Neuronal stem cell (in vitro differentiated cells): ENCODE data around the gene NFIB.

Experiments used
- DNase-seq: peaks from one replicate; pipeline ENCODE4 v3.0.0-alpha.2; 2013; ENCODE audit warnings: low spot score
- H2AFZ ChIP-seq: one replicate; pipeline ENCODE4 v1.6.1; 2013; ENCODE audit warnings: mild to moderate bottlenecking, low read length, inconsistent platforms
- H2AK5ac ChIP-seq: 2 replicates; pipeline ENCODE4 v1.6.1; 2013; ENCODE audit warnings: low read depth, mild to moderate bottlenecking, inconsistent platforms, low read length, moderate library complexity, mixed read lengths
- H2BK120ac ChIP-seq: 2 replicates; pipeline ENCODE4 v1.6.1; 2013; ENCODE audit warnings: low read depth, mild to moderate bottlenecking, inconsistent platforms, low read length, moderate library complexity, mixed read lengths
- H2BK12ac ChIP-seq: one replicate; pipeline ENCODE4 v1.6.1; 2013; ENCODE audit warnings: low read length, inconsistent platforms
- H2BK15ac ChIP-seq: 2 replicates; pipeline ENCODE4 v1.6.1; 2013; ENCODE audit warnings: mild to moderate bottlenecking, low read length, inconsistent platforms, mixed read lengths
- H2BK5ac ChIP-seq: one replicate; pipeline ENCODE4 v1.6.1; 2013; ENCODE audit warnings: inconsistent platforms, mild to moderate bottlenecking, low read length, moderate library complexity
- H3K14ac ChIP-seq: one replicate; pipeline ENCODE4 v1.6.1; 2013; ENCODE audit warnings: low read length, inconsistent platforms
- H3K18ac ChIP-seq: 2 replicates; pipeline ENCODE4 v1.6.1; 2013; ENCODE audit warnings: low read length, inconsistent platforms
- H3K23ac ChIP-seq: 2 replicates; pipeline ENCODE4 v1.6.1; 2013; ENCODE audit warnings: low read depth, mild to moderate bottlenecking, mixed read lengths, low read length, inconsistent platforms; ENCODE audit not compliant: poor library complexity
- H3K27ac ChIP-seq: replicated peaks from 3 replicates; pipeline ENCODE4 v1.5.1; 2013; ENCODE audit warnings: low read length, inconsistent platforms
- H3K27me3 ChIP-seq, 3 experiments: 2 replicates each; pipeline ENCODE4 v1.6.1; 2013; ENCODE audit warnings: low read length in 3 of 3, mild to moderate bottlenecking in 2 of 3, inconsistent platforms in 1 of 3, low read depth in 1 of 3, mixed read lengths in 1 of 3, moderate library complexity in 1 of 3; ENCODE audit not compliant: control insufficient read depth in 3 of 3, insufficient read depth in 3 of 3
- H3K36me3 ChIP-seq, 2 donors: replicated peaks in 1 of 2; 2 replicates each; pipeline ENCODE4 v1.6.1; 2013; ENCODE audit warnings: low read length in 2 of 2; ENCODE audit not compliant: control insufficient read depth in 2 of 2, insufficient read depth in 2 of 2
- H3K4ac ChIP-seq: 2 replicates; pipeline ENCODE4 v1.6.1; 2013; ENCODE audit warnings: inconsistent platforms, mild to moderate bottlenecking, low read length, moderate library complexity
- H3K4me1 ChIP-seq, 2 donors: 1 replicate in 1 of 2; 2 replicates in 1 of 2; pipeline ENCODE4 v1.6.1; 2013; ENCODE audit warnings: low read length in 2 of 2, low read depth in 1 of 2; ENCODE audit not compliant: control insufficient read depth in 2 of 2, insufficient read depth in 1 of 2
- H3K4me2 ChIP-seq: one replicate; pipeline ENCODE4 v1.6.1; 2013; ENCODE audit warnings: mild to moderate bottlenecking, low read length, inconsistent platforms; ENCODE audit not compliant: insufficient read depth, poor library complexity, severe bottlenecking
- H3K4me3 ChIP-seq, 2 donors: 2 replicates each; pipeline ENCODE4 v1.5.1; 2013; ENCODE audit warnings: low read length in 2 of 2, mild to moderate bottlenecking in 2 of 2, inconsistent platforms in 1 of 2, moderate library complexity in 1 of 2
- H3K79me1 ChIP-seq: one replicate; pipeline ENCODE4 v1.6.1; 2013; ENCODE audit warnings: low read depth, mild to moderate bottlenecking, inconsistent platforms, low read length, moderate library complexity
- H3K9ac ChIP-seq: one replicate; pipeline ENCODE4 v1.6.1; 2013; ENCODE audit warnings: mild to moderate bottlenecking, low read depth, low read length, inconsistent platforms; ENCODE audit not compliant: poor library complexity
- H3K9me3 ChIP-seq, 2 donors: replicated peaks in 1 of 2; 2 replicates each; pipeline versions ENCODE3 to v1.6.1; 2013; ENCODE audit warnings: low read length in 2 of 2, mild to moderate bottlenecking in 2 of 2, inconsistent platforms in 1 of 2, low read depth in 1 of 2, mixed read lengths in 1 of 2, moderate library complexity in 1 of 2; ENCODE audit not compliant: control insufficient read depth in 2 of 2, insufficient read depth in 1 of 2
- H4K8ac ChIP-seq: one replicate; pipeline ENCODE4 v1.6.1; 2013; ENCODE audit warnings: low read depth, mild to moderate bottlenecking, inconsistent platforms, low read length, moderate library complexity
- H4K91ac ChIP-seq: one replicate; pipeline ENCODE4 v1.6.1; 2013; ENCODE audit warnings: low read length, low read depth, mild to moderate bottlenecking, inconsistent platforms; ENCODE audit not compliant: poor library complexity
- WGBS, 2 donors: extraction: QIAGEN DNeasy Blood & Tissue Kit; methylation state at CpG; one replicate each; pipeline ENCODE4 v1.1.7; 2013; ENCODE audit warnings: missing lambda C conversion rate in 2 of 2, mixed read lengths in 1 of 2; ENCODE audit not compliant: insufficient read length in 2 of 2, insufficient replicate concordance in 1 of 2; ENCODE audit errors: extremely low coverage in 2 of 2; 5-methylcytosine and 5-hydroxymethylcytosine counted together

Gene NFIB

DNA sequence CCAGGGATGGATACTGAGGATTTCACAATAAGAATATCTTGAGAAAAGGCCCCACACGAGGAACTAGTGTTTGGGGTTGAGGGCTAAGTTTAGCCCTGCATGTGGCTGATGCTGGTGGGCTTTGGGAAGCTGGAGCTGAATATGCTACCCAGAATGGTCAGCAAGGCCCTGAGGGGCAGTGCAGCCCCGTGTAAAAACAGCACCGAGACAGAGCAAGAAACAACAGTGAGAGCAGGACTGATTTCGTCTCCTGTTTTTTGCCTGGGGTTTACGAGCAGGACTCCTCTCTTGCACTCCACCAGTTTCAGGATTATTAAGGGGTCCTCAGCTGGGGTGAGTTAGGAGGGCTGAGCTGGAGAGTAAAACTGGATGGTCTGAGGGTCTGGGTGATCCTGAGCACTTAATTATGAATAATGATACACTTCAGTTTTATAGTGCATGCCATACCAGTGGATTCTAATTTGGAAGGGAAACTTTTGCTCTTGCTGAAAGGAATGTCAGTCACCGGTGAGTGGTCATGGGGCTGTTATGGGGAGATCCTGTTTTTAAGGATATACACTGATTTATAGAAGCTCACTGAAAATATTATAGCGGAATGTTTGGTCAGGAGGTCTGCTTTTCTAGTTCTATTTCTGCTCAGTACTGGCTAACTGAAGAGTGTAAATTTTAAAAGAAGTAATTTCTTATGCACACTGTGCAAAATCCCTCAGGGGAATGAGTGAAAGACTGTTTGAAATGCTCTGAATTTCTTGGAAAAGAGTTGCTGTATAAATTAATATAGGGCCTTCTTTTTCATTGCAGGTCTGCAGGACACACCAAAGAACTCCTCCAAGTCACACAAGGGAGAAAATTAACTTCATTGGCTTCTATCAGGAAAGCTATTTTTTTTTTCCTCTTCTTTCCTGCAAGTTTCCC is 42.7 kb upstream of the NFIB start:
- Histone ChIP-seq H2AK5ac (no peak overlapping the region), H4K91ac (no peak overlapping the region), H2BK15ac (no peak overlapping the region), H3K27ac (no peak overlapping the region), H2AFZ (no peak overlapping the region), H3K9me3 (no peaks in the 10 kb centered on the region), H3K4ac (no peak overlapping the region), H2BK5ac (no peak overlapping the region), H3K4me1 (peaks cover 2 to 5% of the 10 kb centered on the region in 2 donors), H3K27me3 (peaks cover 0 to 24% (median 7%) of the 10 kb centered on the region in 3 experiments), H2BK120ac (no peak overlapping the region), H3K4me2 (no peak overlapping the region), H3K18ac (no peak overlapping the region), H3K36me3 (no peaks in the 10 kb centered on the region), H3K14ac (no peak overlapping the region), H3K23ac (no peak overlapping the region), H2BK12ac (no peak overlapping the region), H4K8ac (no peak overlapping the region), H3K9ac (no peak overlapping the region), H3K79me1 (no peaks in the 10 kb centered on the region), H3K4me3 (no peak overlapping the region)
- DNase-seq: no peak
- WGBS, 2 donors: no CpG with 5 or more reads among the region's 7 CpGs

DNA sequence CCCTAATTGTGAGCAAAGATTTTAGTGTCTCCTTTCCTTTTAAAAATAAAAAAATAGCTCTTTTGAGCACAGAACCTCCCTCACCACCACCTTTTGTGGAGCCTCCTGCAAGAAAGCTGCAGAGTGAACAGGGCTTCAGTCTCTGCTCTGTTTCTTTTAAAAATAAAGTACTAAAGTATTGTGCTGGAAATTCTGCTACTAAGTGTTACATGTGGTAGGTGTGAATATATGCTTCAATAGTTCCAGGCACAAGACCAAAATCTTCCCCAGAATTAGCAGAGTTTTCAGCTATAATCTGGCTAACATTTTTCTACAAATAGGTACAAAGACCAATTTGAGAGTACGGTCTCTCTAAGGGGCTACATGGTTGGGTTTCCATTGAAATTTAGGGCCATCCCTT is 40.3 kb upstream of the NFIB start:
- WGBS, 2 donors: no CpG with 5 or more reads among the region's 1 CpG
- H2AK5ac ChIP-seq: no peak overlapping the region
- H3K27ac ChIP-seq: no peak overlapping the region
- no peak overlapping the region for H3K9ac ChIP-seq
- H2BK15ac ChIP-seq: no peak overlapping the region
- H3K4me2 ChIP-seq: no peak overlapping the region
- H3K18ac ChIP-seq: no peak overlapping the region
- H3K9me3 ChIP-seq: peaks cover 0 to 7% of the 10 kb centered on the region in 2 donors
- no peak overlapping the region for H2BK12ac ChIP-seq
- peaks cover 5 to 14% of the 10 kb centered on the region in 2 donors for H3K4me1 ChIP-seq
- H2BK120ac ChIP-seq: no peak overlapping the region
- H3K14ac ChIP-seq: no peak overlapping the region
- H4K8ac ChIP-seq: no peak overlapping the region
- no peak overlapping the region for H2BK5ac ChIP-seq
- H4K91ac ChIP-seq: no peak overlapping the region
- H3K27me3 ChIP-seq: peaks cover 7 to 48% (median 30%) of the 10 kb centered on the region in 3 experiments
- no peaks in the 10 kb centered on the region for H3K79me1 ChIP-seq
- no peak overlapping the region for H2AFZ ChIP-seq
- no peak overlapping the region for H3K4me3 ChIP-seq
- no peak for DNase-seq
- no peak overlapping the region for H3K4ac ChIP-seq
- no peak overlapping the region for H3K23ac ChIP-seq
- no peaks in the 10 kb centered on the region for H3K36me3 ChIP-seq

DNA sequence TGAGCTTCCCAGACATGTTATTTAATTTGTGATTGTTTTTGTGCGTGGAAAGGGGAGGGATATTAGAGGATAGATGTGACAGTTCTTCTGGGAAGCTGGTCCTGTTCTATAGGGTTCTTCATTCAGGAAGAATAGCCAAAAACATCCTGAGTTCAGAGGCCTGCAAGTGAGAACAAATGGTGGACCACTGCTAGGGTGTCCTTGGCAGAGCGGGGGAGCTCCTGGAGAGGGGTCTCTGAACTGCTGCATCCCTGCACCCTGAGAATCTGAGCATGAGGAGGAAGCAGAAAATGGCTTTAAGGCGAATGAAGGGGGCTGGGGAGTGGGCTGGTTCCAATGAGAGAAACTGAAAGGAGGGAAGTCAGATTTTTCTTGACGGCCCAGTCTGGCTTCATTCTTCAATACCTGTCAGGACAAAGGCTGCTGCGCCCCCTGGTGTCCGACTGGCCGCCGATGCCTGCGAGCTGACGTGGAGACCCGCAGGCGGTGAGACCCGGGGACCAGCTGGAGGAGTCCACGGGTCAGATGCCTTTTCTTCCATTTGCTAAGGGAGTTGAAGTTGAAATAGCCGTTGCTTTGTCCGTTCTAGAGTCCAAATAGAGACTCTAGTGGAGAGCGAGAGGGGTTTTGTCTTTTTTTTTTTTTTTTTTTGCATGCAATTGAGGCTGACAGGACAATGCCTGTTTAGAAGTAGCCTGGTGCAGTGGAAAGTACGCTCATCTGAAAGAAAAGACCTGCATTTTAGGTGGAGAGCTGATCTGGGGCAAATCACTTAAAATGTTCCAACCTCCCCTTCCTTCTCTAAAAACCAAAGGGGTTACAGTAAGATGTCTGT is 39.5 kb upstream of the NFIB start:
- Histone ChIP-seq H3K4me2 (no peak overlapping the region), H3K79me1 (no peaks in the 10 kb centered on the region), H3K14ac (no peak overlapping the region), H2BK5ac (no peak overlapping the region), H3K9me3 (peaks cover 0 to 7% of the 10 kb centered on the region in 2 donors), H4K8ac (no peak overlapping the region), H2BK15ac (no peak overlapping the region), H3K27ac (no peak overlapping the region), H3K23ac (no peak overlapping the region), H2AK5ac (no peak overlapping the region), H3K9ac (no peak overlapping the region), H3K4ac (no peak overlapping the region), H3K36me3 (no peaks in the 10 kb centered on the region), H3K4me1 (peaks cover 8 to 21% of the 10 kb centered on the region in 2 donors), H3K18ac (no peak overlapping the region), H2AFZ (peak overlapping the region; percentile 61), H4K91ac (no peak overlapping the region), H3K4me3 (no peak overlapping the region), H2BK12ac (no peak overlapping the region), H3K27me3 (peaks cover 13 to 56% (median 38%) of the 10 kb centered on the region in 3 experiments), H2BK120ac (no peak overlapping the region)
- peak; percentile 86 for DNase-seq
- WGBS, 2 donors: no CpG with 5 or more reads among the region's 18 CpGs

DNA sequence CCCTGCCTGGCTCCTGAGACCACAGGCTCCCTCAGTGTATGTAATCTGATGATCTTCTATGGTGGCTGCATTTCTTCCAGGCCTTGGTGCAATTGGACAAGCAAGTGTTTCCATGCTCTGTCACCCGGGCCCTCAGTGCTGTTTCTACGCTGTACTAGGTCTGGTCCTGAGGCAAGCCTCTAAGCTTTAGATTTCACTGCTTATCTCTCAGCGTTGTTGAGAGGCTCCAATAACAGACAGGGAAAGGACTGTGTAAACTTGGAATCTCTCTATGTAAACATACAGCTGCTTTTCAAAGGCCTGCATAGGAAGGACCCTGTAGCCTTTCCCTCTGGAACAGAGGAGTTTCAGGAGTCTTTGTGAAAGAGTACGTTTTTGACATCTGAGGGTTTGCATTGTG is 38.6 kb upstream of the NFIB start:
- Histone ChIP-seq H3K4ac (no peak overlapping the region), H3K23ac (no peak overlapping the region), H3K9me3 (peaks cover 0 to 7% of the 10 kb centered on the region in 2 donors), H3K4me2 (no peak overlapping the region), H2BK15ac (no peak overlapping the region), H3K27me3 (peaks cover 18 to 65% (median 47%) of the 10 kb centered on the region in 3 experiments), H3K4me3 (no peak overlapping the region), H2AK5ac (no peak overlapping the region), H3K4me1 (peaks cover 12 to 30% of the 10 kb centered on the region in 2 donors), H3K18ac (no peak overlapping the region), H2BK12ac (no peak overlapping the region), H2BK120ac (no peak overlapping the region), H3K79me1 (no peaks in the 10 kb centered on the region), H2BK5ac (no peak overlapping the region), H3K36me3 (no peaks in the 10 kb centered on the region), H2AFZ (no peak overlapping the region), H4K8ac (no peak overlapping the region), H3K14ac (no peak overlapping the region), H3K27ac (no peak overlapping the region), H3K9ac (no peak overlapping the region), H4K91ac (no peak overlapping the region)
- WGBS, 2 donors: no CpG with 5 or more reads among the region's 4 CpGs
- DNase-seq: no peak
